HEK293T (cell line): Measurements from ENCODE around the gene ACOX3.
"Not testable (repeated sequence)": the region's sequence is repeated elsewhere in the genome, so short reads cannot be mapped to it uniquely, and the experiment has no call there.

Experiments
- CTCF ChIA-PET: fragments of 350-600 bp; formaldehyde crosslinking; extraction: SDS; loops from one replicate; lab custom pipeline; 2021; ENCODE audit warnings: antibody characterized with exemption, inconsistent platforms; lab: Yijun Ruan, JAX
- POLR2A ChIA-PET: fragments of 350-600 bp; formaldehyde crosslinking; extraction: SDS; loops from one replicate; lab custom pipeline; 2020; ENCODE audit warnings: antibody characterized with exemption, inconsistent platforms; lab: Yijun Ruan, JAX
- DNase-seq: peaks from one replicate; pipeline ENCODE4 v3.0.0; 2012; ENCODE audit warnings: mixed read lengths; ENCODE audit errors: extremely low spot score
- ARNT ChIP-seq: fragments of 450-650 bp; IDR thresholded peaks from 2 replicates; pipeline ENCODE4 v1.6.1; 2017; ENCODE audit warnings: mild to moderate bottlenecking
- BHLHE40 ChIP-seq: fragments of 450-650 bp; IDR thresholded peaks from 2 replicates; pipeline ENCODE4 v1.6.1; 2016; ENCODE audit warnings: mild to moderate bottlenecking, moderate library complexity, borderline replicate concordance
- CTBP1 ChIP-seq: fragments of 450-650 bp; IDR thresholded peaks from 2 replicates; pipeline ENCODE4 v1.6.1; 2016; ENCODE audit warnings: borderline replicate concordance
- ELF4 ChIP-seq: fragments of 450-650 bp; IDR thresholded peaks from 2 replicates; pipeline ENCODE4 v1.6.1; 2017; ENCODE audit warnings: antibody characterized with exemption
- FOXA1 ChIP-seq: fragments of 450-650 bp; IDR thresholded peaks from 2 replicates; pipeline ENCODE4 v1.6.1; 2016; ENCODE audit warnings: mild to moderate bottlenecking
- FOXK2 ChIP-seq: fragments of 450-650 bp; IDR thresholded peaks from 2 replicates; pipeline ENCODE4 v1.6.1; 2016; ENCODE audit warnings: mild to moderate bottlenecking
- FOXM1 ChIP-seq: fragments of 450-650 bp; IDR thresholded peaks from 2 replicates; pipeline ENCODE4 v1.6.1; 2017; ENCODE audit warnings: mild to moderate bottlenecking, borderline replicate concordance
- HDGF ChIP-seq: fragments of 450-650 bp; IDR thresholded peaks from 2 replicates; pipeline ENCODE4 v1.6.1; 2017; ENCODE audit warnings: antibody characterized with exemption, borderline replicate concordance
- L3MBTL2 ChIP-seq: fragments of 450-650 bp; conservative IDR thresholded peaks from 2 replicates; pipeline ENCODE4 v1.6.1; 2016; ENCODE audit warnings: mild to moderate bottlenecking
- LEF1 ChIP-seq: fragments of 450-650 bp; IDR thresholded peaks from 2 replicates; pipeline ENCODE4 v1.6.1; 2017; ENCODE audit warnings: mild to moderate bottlenecking, borderline replicate concordance
- NFRKB ChIP-seq: fragments of 450-650 bp; IDR thresholded peaks from 2 replicates; pipeline ENCODE4 v1.6.1; 2016; ENCODE audit warnings: mild to moderate bottlenecking, moderate library complexity
- SP1 ChIP-seq: fragments of 450-650 bp; IDR thresholded peaks from 2 replicates; pipeline ENCODE4 v1.6.1; 2017
- SUZ12 ChIP-seq: fragments of 450-650 bp; IDR thresholded peaks from 2 replicates; pipeline ENCODE4 v1.6.1; 2016; ENCODE audit warnings: mild to moderate bottlenecking
- TARDBP ChIP-seq: fragments of 450-650 bp; IDR thresholded peaks from 2 replicates; pipeline ENCODE4 v1.6.1; 2016
- ZNF384 ChIP-seq: fragments of 450-650 bp; IDR thresholded peaks from 2 replicates; pipeline ENCODE4 v1.6.1; 2016
- TF ChIP-seq, protein P1 (sequence below): fragments of 450-650 bp; IDR thresholded peaks from 2 replicates; pipeline ENCODE4 v1.6.1; 2016

The ACOX3 gene

DNA sequence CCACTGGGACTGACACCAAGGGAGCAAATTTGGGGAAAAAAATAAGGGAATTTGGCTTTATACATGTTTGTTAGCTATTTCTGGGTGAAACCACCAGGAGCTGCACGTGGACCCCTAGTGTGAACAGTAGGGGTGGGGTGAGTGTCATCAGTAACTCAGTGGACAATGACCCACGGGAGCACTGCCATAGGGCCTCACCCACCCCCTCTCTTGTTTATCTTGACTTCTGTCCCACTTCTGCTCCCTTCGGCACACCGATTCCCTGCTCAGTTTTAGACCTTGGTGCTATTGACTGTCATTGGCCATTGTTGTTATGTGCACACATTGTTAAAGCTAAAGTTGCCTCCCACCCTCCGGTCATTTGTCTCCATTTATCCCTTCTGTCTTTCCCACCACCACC, 9.0 kb downstream of the ACOX3 start:
- no peak for DNase-seq
- ChIA-PET CTCF (no interaction called here), POLR2A (interaction anchor here (1.2 kb wide), 1 partner anchor 11 kb away, joined by 3 read pairs; no protein-coding TSS in a partner anchor)
- TF ChIP-seq FOXK2 = no peak
- no peak for TF ChIP-seq ELF4

GRCh38 chr4:8428288-8429097, 12.0 kb downstream of the ACOX3 start:
- ChIA-PET CTCF (interaction anchor here (0.6 to 1.8 kb wide), 4 partner anchors 9 to 1277 kb away, joined by 3 to 8 read pairs (median 6); partner anchors contain the start of genes ACOX3 and TRMT44), POLR2A (interaction anchor here (1.0 to 2.9 kb wide), 4 partner anchors 8 to 26 kb away, joined by 3 to 10 read pairs (median 4); partner anchors contain the start of genes ACOX3 and TRMT44)
- no peak for TF ChIP-seq HDGF
- no peak for TF ChIP-seq BHLHE40
- TF ChIP-seq ZNF384 = no peak
- peak; percentile 47; the same call in 1 of the 2 replicates for TF ChIP-seq L3MBTL2
- DNase-seq = peak; percentile 98

DNA sequence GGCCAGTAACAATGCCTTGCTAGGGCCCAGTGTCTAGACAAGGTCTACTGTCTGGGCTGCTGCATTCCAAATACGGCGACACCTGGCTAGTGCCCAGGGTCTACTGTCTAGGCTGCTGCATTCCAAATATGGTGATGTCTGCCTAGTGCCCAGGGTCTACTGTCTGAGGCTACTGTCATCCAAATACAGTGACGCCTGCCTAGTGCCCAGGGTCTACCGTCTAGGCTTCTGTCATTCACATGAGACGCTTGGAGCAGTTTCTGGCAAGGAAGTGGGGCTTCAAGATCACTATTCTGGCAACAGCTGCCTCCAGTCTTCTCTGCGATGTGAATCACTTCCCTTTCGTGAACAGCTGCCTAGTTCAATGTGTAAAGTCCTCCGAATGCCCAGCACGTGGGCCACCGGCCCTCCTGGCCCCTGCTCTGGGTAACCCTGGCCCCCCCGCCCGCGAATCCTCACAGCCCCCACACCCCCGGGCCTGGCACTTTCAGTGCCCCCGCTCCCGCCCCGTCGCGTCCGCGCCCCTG, 12.7 kb downstream of the ACOX3 start:
- CTCF ChIA-PET = interaction anchor here (1.8 kb wide), 1 partner anchor 10 kb away, joined by 8 read pairs; no protein-coding TSS in a partner anchor
- no peak for DNase-seq
- POLR2A ChIA-PET = interaction anchor here (1.2 to 2.9 kb wide), 2 partner anchors 8 to 12 kb away, joined by 3 to 10 read pairs; partner anchors contain the start of genes ACOX3 and TRMT44
- TF ChIP-seq, protein P1, sequence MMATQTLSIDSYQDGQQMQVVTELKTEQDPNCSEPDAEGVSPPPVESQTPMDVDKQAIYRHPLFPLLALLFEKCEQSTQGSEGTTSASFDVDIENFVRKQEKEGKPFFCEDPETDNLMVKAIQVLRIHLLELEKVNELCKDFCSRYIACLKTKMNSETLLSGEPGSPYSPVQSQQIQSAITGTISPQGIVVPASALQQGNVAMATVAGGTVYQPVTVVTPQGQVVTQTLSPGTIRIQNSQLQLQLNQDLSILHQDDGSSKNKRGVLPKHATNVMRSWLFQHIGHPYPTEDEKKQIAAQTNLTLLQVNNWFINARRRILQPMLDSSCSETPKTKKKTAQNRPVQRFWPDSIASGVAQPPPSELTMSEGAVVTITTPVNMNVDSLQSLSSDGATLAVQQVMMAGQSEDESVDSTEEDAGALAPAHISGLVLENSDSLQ = no peak
- no peak for TF ChIP-seq FOXK2
- no peak for TF ChIP-seq NFRKB
- TF ChIP-seq L3MBTL2 = no peak
- no peak for TF ChIP-seq CTBP1
- no peak for TF ChIP-seq HDGF
- TF ChIP-seq FOXM1 = no peak
- no peak for TF ChIP-seq SUZ12
- no peak for TF ChIP-seq FOXA1
- no peak for TF ChIP-seq ZNF384
- TF ChIP-seq LEF1 = no peak
- no peak for TF ChIP-seq BHLHE40
- no peak for TF ChIP-seq SP1

- TF ChIP-seq BHLHE40 (no peak), FOXK2 (no peak)
- CTCF ChIA-PET = interaction anchor here (0.9 kb wide), 1 partner anchor 17 kb away, joined by 3 read pairs; no protein-coding TSS in a partner anchor
- POLR2A ChIA-PET = interaction anchor here (1.2 to 2.9 kb wide), 2 partner anchors 13 kb away, joined by 4 to 10 read pairs; partner anchors contain the start of genes ACOX3 and TRMT44
- DNase-seq = no peak
Measured at GRCh38 chr4:8427262-8427661, 13.3 kb downstream of the ACOX3 start.

DNA sequence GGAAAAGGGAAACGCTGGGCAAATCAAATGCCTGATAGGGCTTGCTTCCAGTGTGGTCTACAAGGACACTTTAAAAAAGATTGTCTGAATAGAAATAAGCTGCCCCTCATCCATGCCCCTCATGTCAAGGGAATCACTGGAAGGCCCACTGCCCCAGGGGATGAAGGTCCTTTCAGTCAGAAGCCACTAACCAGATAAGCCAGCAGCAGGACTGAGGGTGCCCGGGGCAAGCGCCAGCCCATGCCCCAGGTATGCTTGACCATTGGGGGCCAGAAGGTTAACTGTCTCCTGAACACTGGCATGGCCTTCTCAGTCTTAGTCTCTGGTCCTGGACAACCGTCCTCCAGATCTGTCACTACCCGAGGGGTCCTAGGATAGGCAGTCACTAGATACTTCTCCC, 17.7 kb downstream of the ACOX3 start:
- ChIA-PET CTCF (no interaction called here), POLR2A (no interaction called here)
- TF ChIP-seq LEF1 (no peak), ZNF384 (no peak), ARNT (no peak), ELF4 (no peak), BHLHE40 (no peak), SP1 (no peak), FOXK2 (no peak), CTBP1 (no peak), NFRKB (no peak), FOXM1 (no peak), TARDBP (no peak), HDGF (no peak), SUZ12 (no peak), L3MBTL2 (no peak), FOXA1 (no peak)
- TF ChIP-seq, protein P1 = no peak
- DNase-seq = no peak

- TF ChIP-seq ELF4 = no peak
- TF ChIP-seq HDGF = no peak
- no peak for TF ChIP-seq TARDBP
- no peak for TF ChIP-seq FOXK2
- ChIA-PET POLR2A (no interaction called here), CTCF (no interaction called here)
- no peak for DNase-seq
Measured at GRCh38 chr4:8422327-8422726, 18.2 kb downstream of the ACOX3 start.

DNA sequence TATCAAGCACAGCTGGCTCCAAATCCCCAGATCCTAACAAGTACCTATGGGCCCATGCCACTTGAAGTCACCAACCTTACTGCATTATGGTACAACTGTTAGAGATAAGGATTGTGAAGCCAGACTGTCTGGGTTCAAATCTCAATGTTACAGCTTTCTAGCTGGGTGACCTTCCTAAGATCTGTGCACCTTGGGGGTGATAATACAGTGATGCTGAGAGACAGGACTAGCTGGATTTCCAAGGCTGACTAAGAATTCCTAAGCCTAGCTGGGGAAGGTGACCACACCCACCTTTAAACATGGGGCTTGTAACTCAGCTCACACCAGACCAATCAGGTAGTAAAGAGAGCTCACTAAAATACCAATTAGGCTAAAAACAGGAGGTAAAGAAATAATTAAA, 20.4 kb downstream of the ACOX3 start:
- DNase-seq, CTCF ChIA-PET: not testable (repeated sequence)
- POLR2A ChIA-PET = interaction anchor here (1.3 to 1.4 kb wide), 2 partner anchors 8 to 11 kb away, joined by 3 read pairs; no protein-coding TSS in a partner anchor
